ENCODE results near the gene SFR1. TPM values are rescaled to one million over a fixed set of nuclear protein-coding genes. Genes with fewer than 3 reads are reported as not detected.

SFR1 gene, protein sequence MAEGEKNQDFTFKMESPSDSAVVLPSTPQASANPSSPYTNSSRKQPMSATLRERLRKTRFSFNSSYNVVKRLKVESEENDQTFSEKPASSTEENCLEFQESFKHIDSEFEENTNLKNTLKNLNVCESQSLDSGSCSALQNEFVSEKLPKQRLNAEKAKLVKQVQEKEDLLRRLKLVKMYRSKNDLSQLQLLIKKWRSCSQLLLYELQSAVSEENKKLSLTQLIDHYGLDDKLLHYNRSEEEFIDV
- 1 to 10 TPM; 1.2 to 3.5 (median 1.7) TPM for total RNA-seq
- long read RNA-seq, partial matches to known transcripts: 0 of 1 reads
- long read RNA-seq, other reads (novel, unspliced or antisense): 0 of 1 reads

DNA sequence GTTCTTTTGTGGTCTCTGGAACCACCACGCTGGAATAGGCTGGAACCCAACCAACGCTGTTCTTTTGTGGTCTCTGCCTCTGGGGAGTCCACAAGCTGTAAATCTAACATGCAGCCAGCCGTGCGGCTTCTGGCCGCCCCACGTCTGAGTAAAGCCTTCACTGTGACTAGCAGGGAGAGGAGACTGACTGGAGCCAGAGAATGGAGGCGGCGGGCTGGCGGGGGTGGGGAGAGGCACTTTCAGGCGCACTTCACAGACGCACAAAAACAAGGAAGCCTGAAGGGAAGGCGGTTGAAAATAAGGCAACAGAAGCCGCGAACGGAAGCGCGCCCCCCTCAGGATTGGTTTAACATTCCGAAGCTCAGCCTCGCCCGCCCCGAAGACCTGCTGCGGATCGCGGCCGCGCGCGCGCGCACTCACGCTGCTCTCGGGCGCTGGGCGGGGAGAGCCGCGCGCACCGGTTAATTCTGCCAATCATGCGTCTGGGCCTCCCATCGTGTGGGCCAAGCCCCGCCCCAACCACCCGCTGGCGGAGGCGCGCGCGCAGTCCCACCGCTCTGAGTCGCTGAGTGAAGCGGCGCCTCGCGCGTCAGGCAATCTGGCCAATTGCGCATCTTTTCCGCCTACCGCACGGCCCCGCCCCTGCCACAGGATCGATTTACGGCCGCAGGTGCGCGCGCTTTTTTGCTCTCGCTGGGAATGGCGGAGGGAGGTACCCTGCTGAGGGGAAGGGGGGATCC, at the start of gene SFR1:
Gene SFR1, plus strand, starts transcription at position 687 of the 740 bp plus-strand sequence. Its CDS starts 13 bp downstream, at position 700.
- ATAC-seq (peak; percentile 93 to 97 (median 94)), DNase-seq (peak; percentile 99 to 100 (median 99))
- no peaks in the 10 kb centered on the region for H3K27me3 ChIP-seq
- peaks cover 0 to 5% (median 0%) of the 10 kb centered on the region in 4 donors for H3K4me1 ChIP-seq
- H3K9me3 ChIP-seq: no peaks in the 10 kb centered on the region
- intact Hi-C loops (cut with DNase I): no loop called here
- TF ChIP-seq POLR2A (IDR thresholded peaks at IDR 0.05): peak; percentile 67
- TF ChIP-seq, protein P1, sequence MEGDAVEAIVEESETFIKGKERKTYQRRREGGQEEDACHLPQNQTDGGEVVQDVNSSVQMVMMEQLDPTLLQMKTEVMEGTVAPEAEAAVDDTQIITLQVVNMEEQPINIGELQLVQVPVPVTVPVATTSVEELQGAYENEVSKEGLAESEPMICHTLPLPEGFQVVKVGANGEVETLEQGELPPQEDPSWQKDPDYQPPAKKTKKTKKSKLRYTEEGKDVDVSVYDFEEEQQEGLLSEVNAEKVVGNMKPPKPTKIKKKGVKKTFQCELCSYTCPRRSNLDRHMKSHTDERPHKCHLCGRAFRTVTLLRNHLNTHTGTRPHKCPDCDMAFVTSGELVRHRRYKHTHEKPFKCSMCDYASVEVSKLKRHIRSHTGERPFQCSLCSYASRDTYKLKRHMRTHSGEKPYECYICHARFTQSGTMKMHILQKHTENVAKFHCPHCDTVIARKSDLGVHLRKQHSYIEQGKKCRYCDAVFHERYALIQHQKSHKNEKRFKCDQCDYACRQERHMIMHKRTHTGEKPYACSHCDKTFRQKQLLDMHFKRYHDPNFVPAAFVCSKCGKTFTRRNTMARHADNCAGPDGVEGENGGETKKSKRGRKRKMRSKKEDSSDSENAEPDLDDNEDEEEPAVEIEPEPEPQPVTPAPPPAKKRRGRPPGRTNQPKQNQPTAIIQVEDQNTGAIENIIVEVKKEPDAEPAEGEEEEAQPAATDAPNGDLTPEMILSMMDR (IDR thresholded peaks at IDR 0.05): peak; percentile 56 to 71 (median 63)
- H3K27ac ChIP-seq: peak within 1 kb of the TSS; percentile 94 to 96 (median 95)
- 0% methylated on average over 25 of the region's 67 CpGs for WGBS (ENCODE audit: insufficient coverage, low coverage, low lambda C conversion rate, missing lambda C conversion rate)
- H3K4me3 ChIP-seq: peak within 1 kb of the TSS; percentile 63 to 69 (median 64)
- H3K36me3 ChIP-seq: no peaks in the 10 kb centered on the region

DNA sequence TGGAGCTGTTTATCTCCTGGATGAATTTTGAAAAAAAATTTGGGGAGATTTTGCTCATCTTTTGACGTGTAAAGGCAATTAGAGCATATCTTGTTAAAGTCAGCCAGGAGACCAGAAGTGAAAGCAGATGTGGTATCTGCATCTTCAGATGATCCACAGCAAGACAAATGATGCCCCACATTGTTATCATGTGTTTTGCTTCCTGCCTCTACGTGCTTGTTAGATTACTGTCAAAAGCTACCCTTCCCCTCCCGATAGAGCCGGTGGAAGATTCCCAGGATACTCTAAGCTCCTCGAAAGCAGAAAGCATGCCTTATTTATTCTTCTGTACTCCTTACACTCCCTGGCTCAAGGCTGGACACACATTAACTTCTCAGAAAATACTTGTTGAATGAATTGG, 49.2 kb upstream of the SFR1 start:
- no peaks in the 10 kb centered on the region for H3K9me3 ChIP-seq
- no peak overlapping the region for H3K27ac ChIP-seq
- intact Hi-C loops (cut with DNase I): no loop called here
- ATAC-seq: no peak
- no peaks in the 10 kb centered on the region for H3K27me3 ChIP-seq
- WGBS (ENCODE audit: insufficient coverage, low coverage, low lambda C conversion rate, missing lambda C conversion rate): 56% methylated on average over 5 of the region's 5 CpGs
- H3K4me1 ChIP-seq: no peaks in the 10 kb centered on the region
- no peaks in the 10 kb centered on the region for H3K36me3 ChIP-seq
- no peak for TF ChIP-seq POLR2A (IDR thresholded peaks at IDR 0.05)
- TF ChIP-seq, protein P1 (IDR thresholded peaks at IDR 0.05): no peak
- H3K4me3 ChIP-seq: no peak overlapping the region
- DNase-seq: no peak

DNA sequence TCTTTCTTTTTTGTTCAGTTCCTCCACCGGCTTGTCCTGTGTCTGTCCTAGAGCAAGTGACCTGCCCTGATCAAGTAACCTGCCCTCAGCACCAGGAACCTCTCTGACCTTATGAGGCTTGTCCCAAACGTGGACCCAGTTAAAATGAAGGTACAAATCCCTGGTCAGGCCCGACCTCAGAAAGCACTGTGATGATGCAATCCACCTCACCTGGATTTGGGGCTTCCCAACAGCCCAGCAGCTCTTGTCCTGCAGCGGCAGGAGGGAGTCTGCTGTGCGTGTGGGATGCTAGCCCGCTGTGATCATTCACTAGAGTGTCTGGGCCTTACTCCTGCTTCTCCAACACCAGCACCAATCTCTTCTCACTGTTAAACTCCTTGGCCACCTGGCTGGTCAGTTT, 47.5 kb upstream of the SFR1 start:
- WGBS (ENCODE audit: insufficient coverage, low coverage, low lambda C conversion rate, missing lambda C conversion rate): 57% methylated on average over 5 of the region's 6 CpGs
- Histone ChIP-seq H3K36me3 (no peaks in the 10 kb centered on the region), H3K4me1 (no peaks in the 10 kb centered on the region), H3K27ac (no peak overlapping the region), H3K9me3 (no peaks in the 10 kb centered on the region), H3K4me3 (no peak overlapping the region), H3K27me3 (no peaks in the 10 kb centered on the region)
- ATAC-seq: no peak
- intact Hi-C loops (cut with DNase I): no loop called here
- TF ChIP-seq, protein P1 (IDR thresholded peaks at IDR 0.05): no peak
- no peak for TF ChIP-seq POLR2A (IDR thresholded peaks at IDR 0.05)
- no peak for DNase-seq

DNA sequence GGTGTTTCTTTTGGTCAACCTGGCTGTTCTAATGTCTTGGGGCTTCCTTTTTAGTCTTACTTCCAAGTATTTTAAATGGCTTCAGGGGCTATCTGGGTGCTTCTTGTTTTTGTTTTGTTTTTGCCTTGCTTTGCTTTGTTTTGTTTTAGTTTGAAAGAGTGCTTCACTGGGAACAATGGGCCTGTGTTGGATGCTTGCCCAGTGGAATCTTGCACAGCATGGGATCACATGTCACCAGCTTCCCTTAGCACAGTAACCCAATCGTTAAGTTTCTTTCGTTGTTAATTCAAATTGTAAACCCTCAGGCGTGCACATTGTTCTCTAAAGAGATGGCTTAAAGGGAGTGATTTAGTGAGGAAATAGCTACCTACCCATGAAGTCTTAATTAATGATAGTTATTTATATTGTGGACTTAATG, 45.2 kb upstream of the SFR1 start:
- Histone ChIP-seq H3K9me3 (no peaks in the 10 kb centered on the region), H3K27ac (peak overlapping the region in 1 of 3 donors; percentile 18), H3K4me1 (no peaks in the 10 kb centered on the region), H3K27me3 (no peaks in the 10 kb centered on the region), H3K36me3 (no peaks in the 10 kb centered on the region), H3K4me3 (no peak overlapping the region)
- intact Hi-C loops (cut with DNase I): no loop called here
- TF ChIP-seq, protein P1 (IDR thresholded peaks at IDR 0.05): no peak
- no peak for TF ChIP-seq POLR2A (IDR thresholded peaks at IDR 0.05)
- DNase-seq (peak in 2 of 3 donors; percentile 54 to 65), ATAC-seq (peak; percentile 75 to 92 (median 82))
- WGBS (ENCODE audit: insufficient coverage, low coverage, low lambda C conversion rate, missing lambda C conversion rate): 31% methylated on average over 3 of the region's 3 CpGs
